Kidney epithelial cell (primary cell): Measurements from ENCODE around the gene AJAP1. TPM values are rescaled to one million over a fixed set of nuclear protein-coding genes. Genes with fewer than 3 reads are reported as not detected.

Experiments used
- DNase-seq: peaks from one replicate; pipeline ENCODE4 v3.0.0-alpha.2; 2010; ENCODE audit warnings: low read depth
- H3K27me3 ChIP-seq: 2 replicates; pipeline ENCODE4 v1.6.0; 2011; ENCODE audit warnings: low read length; ENCODE audit not compliant: control insufficient read depth, insufficient read depth
- H3K36me3 ChIP-seq: 2 replicates; pipeline ENCODE4 v1.5.1; 2011; ENCODE audit warnings: low read length; ENCODE audit not compliant: control insufficient read depth, insufficient read depth
- H3K4me3 ChIP-seq: 2 replicates; pipeline ENCODE4 v1.5.1; 2011; ENCODE audit warnings: low read depth, mild to moderate bottlenecking, control low read depth, low read length
- total RNA-seq: library from RNA; depleted of rRNA; stranded (reverse); fragments of >200 nt; gene quantifications from 2 replicates; pipeline ENCODE4 v1.2.3, GENCODE V29; 2015
- TF ChIP-seq, protein P1 (sequence below): IDR thresholded peaks from 2 replicates; pipeline ENCODE4 v1.5.1; 2011; ENCODE audit warnings: mild to moderate bottlenecking, moderate library complexity, low read length, control low read depth, inconsistent platforms; ENCODE audit not compliant: insufficient read depth, poor library complexity, severe bottlenecking

The AJAP1 gene
- total RNA-seq, 1 donor from 2014 or later: 0.67 TPM

DNA sequence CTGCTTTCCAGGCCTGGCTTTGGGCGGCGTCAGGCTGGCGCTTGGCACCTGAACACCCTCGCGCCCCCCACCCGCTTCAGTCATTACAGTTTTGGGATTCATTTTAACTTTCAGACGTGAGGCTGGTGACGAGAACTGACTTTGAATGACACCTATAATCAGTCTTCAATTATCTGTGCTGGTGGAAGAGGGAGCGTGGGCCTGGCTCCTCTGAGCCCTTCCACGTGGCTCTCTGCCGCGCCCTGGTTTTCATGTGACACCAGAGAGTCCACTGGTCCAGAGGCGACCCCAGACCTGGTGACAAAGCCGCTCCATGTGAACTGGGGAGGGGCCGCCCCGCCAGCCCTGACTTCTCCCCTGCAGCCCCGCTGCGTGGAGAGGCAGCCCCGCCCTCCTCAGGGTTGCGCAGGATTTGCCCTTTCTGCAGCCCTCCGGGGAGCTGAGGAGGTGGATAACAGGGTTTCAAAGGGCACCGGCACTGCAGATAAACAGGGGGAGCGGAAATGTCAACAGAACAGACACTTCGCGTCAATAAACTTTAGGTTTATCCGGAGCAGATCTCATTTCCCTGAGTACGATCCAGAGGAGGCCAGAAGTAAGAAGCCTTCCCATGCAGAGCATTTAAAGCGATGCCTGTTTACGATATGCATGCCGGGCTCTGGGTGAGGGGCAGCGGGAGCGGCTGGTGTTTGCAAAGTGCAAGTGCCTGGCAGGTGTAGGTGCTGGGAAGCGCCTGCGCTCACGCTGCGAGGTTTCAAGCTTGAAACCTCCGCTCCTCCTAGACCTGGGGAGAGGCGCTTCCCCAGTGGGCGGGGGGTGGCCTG is 56.4 kb downstream of the AJAP1 start:
- Histone ChIP-seq H3K4me3 (no peak overlapping the region), H3K27me3 (peaks cover 12% of the 10 kb centered on the region), H3K36me3 (no peaks in the 10 kb centered on the region)
- no peak for DNase-seq
- TF ChIP-seq, protein P1, sequence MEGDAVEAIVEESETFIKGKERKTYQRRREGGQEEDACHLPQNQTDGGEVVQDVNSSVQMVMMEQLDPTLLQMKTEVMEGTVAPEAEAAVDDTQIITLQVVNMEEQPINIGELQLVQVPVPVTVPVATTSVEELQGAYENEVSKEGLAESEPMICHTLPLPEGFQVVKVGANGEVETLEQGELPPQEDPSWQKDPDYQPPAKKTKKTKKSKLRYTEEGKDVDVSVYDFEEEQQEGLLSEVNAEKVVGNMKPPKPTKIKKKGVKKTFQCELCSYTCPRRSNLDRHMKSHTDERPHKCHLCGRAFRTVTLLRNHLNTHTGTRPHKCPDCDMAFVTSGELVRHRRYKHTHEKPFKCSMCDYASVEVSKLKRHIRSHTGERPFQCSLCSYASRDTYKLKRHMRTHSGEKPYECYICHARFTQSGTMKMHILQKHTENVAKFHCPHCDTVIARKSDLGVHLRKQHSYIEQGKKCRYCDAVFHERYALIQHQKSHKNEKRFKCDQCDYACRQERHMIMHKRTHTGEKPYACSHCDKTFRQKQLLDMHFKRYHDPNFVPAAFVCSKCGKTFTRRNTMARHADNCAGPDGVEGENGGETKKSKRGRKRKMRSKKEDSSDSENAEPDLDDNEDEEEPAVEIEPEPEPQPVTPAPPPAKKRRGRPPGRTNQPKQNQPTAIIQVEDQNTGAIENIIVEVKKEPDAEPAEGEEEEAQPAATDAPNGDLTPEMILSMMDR: no peak

DNA sequence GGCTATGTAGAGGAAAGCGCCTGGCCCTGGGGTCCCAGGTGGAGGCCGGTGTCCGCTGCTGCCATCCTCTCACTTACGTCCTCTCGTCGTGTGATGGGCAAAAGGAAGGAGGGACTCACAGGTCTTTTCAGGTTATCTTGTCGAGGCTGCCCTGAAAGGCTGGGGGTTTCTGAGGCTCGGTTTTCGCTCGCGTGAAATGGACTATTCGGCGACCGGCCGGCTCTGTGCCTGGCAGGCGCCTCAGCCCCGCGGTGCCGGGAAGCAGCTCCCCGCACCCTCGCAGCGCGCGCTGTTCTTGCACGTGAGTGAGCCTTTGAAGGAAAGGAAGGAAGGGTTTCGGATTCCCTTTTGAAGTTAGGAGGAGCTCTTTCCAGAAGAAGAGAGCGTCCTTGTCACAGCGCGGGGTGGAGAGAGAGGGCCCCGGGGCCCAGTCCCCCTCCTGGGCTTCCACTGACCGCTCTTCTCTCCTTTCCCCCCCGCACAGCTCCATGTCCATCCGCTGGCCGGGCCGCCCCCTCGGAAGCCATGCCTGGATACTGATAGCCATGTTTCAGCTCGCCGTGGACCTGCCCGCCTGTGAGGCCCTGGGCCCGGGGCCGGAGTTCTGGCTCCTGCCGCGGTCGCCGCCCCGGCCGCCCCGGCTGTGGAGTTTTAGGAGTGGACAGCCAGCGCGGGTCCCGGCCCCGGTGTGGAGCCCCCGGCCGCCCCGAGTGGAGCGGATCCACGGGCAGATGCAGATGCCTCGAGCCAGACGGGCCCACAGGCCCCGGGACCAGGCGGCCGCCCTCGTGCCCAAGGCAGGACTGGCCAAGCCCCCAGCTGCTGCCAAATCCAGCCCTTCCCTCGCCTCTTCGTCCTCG is 57.2 kb downstream of the AJAP1 start:
- no peak for DNase-seq
- Histone ChIP-seq H3K36me3 (no peaks in the 10 kb centered on the region), H3K4me3 (no peak overlapping the region), H3K27me3 (peaks cover 12% of the 10 kb centered on the region)
- TF ChIP-seq, protein P1: no peak

DNA sequence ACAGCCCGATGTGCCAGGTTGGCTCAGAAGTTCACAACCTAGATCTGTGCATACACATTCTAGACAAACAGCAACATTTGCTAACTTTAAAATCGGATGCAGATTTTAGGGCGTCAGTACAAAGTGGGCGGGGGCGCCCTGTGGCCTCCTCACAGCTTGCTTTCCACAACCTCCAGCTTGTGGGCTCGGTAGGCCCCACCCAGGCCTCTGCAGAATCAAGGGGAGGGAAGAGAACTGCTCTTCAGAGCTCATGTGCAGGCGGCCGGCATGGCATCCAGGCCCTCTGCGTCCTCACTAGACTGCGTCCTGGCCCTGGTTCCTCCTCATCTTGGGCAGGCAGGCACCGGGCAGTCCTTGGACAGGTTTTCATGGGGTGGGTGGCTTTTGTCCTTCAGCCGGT is 59.3 kb downstream of the AJAP1 start:
- H3K4me3 ChIP-seq: no peak overlapping the region
- no peak for DNase-seq
- H3K36me3 ChIP-seq: no peaks in the 10 kb centered on the region
- H3K27me3 ChIP-seq: peaks cover 12% of the 10 kb centered on the region
- TF ChIP-seq, protein P1: no peak

DNA sequence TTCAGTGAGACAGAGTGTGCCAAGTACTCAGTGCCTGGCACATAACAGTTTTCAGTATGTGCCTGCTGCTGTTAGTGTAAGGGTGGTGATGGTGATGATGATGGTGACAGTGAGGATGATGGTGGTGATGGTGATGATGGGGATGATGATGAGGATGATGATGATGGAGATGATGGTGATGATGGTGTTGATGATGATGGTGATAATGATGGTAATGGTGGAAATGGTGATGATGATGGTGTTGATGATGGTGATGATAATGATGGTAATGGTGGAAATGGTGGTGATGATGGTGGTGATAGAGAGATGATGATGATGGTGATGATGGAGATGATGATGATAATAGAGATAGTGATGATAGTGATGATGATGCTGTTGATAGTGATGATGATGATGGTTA is 62.0 kb downstream of the AJAP1 start:
- TF ChIP-seq, protein P1: no peak
- DNase-seq: no peak

GRCh38 chr1:4718071-4718470 is 63.7 kb downstream of the AJAP1 start:
- H3K4me3 ChIP-seq: no peak overlapping the region
- H3K36me3 ChIP-seq: no peaks in the 10 kb centered on the region
- no peaks in the 10 kb centered on the region for H3K27me3 ChIP-seq
- TF ChIP-seq, protein P1: no peak
- no peak for DNase-seq

More for the DNA sequence above, 62.0 kb downstream of the AJAP1 start:
- no peaks in the 10 kb centered on the region for H3K36me3 ChIP-seq
- H3K27me3 ChIP-seq: peaks cover 2% of the 10 kb centered on the region
- H3K4me3 ChIP-seq: no peak overlapping the region
